Measurements from ENCODE around the gene RBCK1. TPM values are rescaled to one million over a fixed set of nuclear protein-coding genes. Genes with fewer than 3 reads are reported as not detected.
A peak's percentile ranks its signal among the peaks of the same experiment; 100 is the strongest.

The RBCK1 gene
- total and polyA plus RNA-seq, 4 donors: 58.3 to 108 (median 98.7) TPM

DNA sequence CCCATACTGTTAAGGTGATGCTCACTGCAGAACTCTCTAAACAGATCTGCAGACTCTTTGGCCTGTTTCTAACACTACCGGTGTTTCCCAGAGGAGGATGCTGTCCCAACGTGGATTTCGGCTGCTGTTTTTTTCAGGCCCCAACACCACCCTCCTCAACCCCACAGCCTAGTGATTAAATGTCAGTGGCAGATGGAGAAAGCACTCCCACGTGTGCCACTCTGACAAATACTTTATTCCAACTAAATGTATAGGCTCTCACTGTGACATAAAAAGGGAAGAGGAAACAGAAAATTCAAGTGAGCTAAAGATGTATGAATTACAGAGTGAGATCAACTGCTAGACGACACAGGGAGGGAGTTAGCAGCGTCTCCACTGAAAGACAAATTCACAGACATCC, 50.7 kb downstream of the RBCK1 start:
- no peak overlapping the region for H3K27ac ChIP-seq (ENCODE audit: low read depth in 1 of 2, low read length in 1 of 2)
- 39 to 45% methylated on average over 6 of the region's 6 CpGs for WGBS, 2 donors
- peak in 1 of 3 donors; percentile 15 for DNase-seq
- H3K9ac ChIP-seq (ENCODE audit: insufficient read depth in 1 of 2, low read length in 2 of 2): no peak overlapping the region
- no peak for TF ChIP-seq CTCF (IDR thresholded peaks at IDR 0.05; ENCODE audit: control extremely low read depth, extremely low read depth)
- H3K4me3 ChIP-seq: no peak overlapping the region
- H3K9me3 ChIP-seq (ENCODE audit: control insufficient read depth in 4 of 4, insufficient read depth in 3 of 4, low read length in 3 of 4): no peaks in the 10 kb centered on the region
- H3K27me3 ChIP-seq (ENCODE audit: control insufficient read depth in 3 of 3, insufficient read depth in 3 of 3, low read length in 2 of 3): no peaks in the 10 kb centered on the region
- no peaks in the 10 kb centered on the region for H3K36me3 ChIP-seq (ENCODE audit: control insufficient read depth in 4 of 4, insufficient read depth in 4 of 4, low read length in 4 of 4)
- no peak for ATAC-seq (ENCODE audit: insufficient read depth, low FRiP score)
- H3K4me1 ChIP-seq (ENCODE audit: control insufficient read depth in 5 of 5, insufficient read depth in 5 of 5, low read length in 5 of 5): peaks cover 10 to 33% (median 12%) of the 10 kb centered on the region in 5 donors

DNA sequence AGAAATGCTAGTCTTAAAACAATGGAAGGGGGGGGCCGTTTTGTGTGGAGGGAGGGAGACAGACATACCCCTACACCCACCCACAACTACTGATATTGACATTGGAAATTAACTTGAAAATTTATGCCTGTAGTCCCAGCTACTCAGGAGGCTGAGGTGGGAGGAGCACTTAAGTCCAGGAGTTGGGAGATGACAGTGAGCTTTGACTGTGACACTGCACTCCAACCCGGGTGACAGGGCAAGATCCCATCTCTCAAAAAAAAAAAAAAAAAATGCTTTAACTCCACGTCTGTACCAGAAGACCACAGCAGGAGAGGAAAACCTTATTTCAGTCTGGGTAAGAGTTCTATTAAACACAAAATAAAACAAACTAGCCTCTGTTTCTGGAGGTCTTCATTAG, 52.1 kb downstream of the RBCK1 start:
- Histone ChIP-seq H3K9ac (ENCODE audit: insufficient read depth in 1 of 2, low read length in 2 of 2) (peak overlapping the region in 1 of 2 donors; percentile 38), H3K36me3 (ENCODE audit: control insufficient read depth in 4 of 4, insufficient read depth in 4 of 4, low read length in 4 of 4) (no peaks in the 10 kb centered on the region)

DNA sequence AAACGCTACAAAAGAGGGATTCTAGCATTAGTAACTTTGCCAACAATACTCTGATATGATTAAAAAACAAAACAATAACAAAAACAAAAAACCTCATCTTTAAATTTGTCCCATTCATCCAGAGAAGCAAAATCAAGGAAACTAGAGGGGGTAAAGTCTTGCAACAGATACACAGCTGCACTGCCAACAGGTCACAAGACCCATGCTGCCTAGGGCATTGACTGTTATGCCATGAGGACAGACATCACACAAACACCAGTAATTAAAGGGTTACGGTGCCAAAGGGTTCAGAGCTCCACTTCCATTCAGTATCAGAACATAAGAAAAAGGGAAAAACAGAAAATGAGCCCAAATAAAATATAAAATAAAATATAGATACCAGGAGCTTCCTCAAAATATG, 52.6 kb downstream of the RBCK1 start:
- no peak overlapping the region for H3K27ac ChIP-seq (ENCODE audit: low read depth in 1 of 2, low read length in 1 of 2)
- H3K4me3 ChIP-seq: no peak overlapping the region
- TF ChIP-seq CTCF (IDR thresholded peaks at IDR 0.05; ENCODE audit: control extremely low read depth, extremely low read depth): no peak
- DNase-seq (peak in 1 of 3 donors; percentile 23), ATAC-seq (ENCODE audit: insufficient read depth, low FRiP score) (no peak)
- peak overlapping the region; percentile 25 to 97 for H3K9ac ChIP-seq (ENCODE audit: insufficient read depth in 1 of 2, low read length in 2 of 2)
- H3K9me3 ChIP-seq (ENCODE audit: control insufficient read depth in 4 of 4, insufficient read depth in 3 of 4, low read length in 3 of 4): no peaks in the 10 kb centered on the region
- no peaks in the 10 kb centered on the region for H3K27me3 ChIP-seq (ENCODE audit: control insufficient read depth in 3 of 3, insufficient read depth in 3 of 3, low read length in 2 of 3)
- H3K4me1 ChIP-seq (ENCODE audit: control insufficient read depth in 5 of 5, insufficient read depth in 5 of 5, low read length in 5 of 5): peaks cover 10 to 33% (median 12%) of the 10 kb centered on the region in 5 donors
- 51 to 54% methylated on average over 2 of the region's 2 CpGs for WGBS, 2 donors
- no peaks in the 10 kb centered on the region for H3K36me3 ChIP-seq (ENCODE audit: control insufficient read depth in 4 of 4, insufficient read depth in 4 of 4, low read length in 4 of 4)

More for the DNA sequence above, 52.1 kb downstream of the RBCK1 start:
- Histone ChIP-seq H3K9me3 (ENCODE audit: control insufficient read depth in 4 of 4, insufficient read depth in 3 of 4, low read length in 3 of 4) (no peaks in the 10 kb centered on the region), H3K27ac (ENCODE audit: low read depth in 1 of 2, low read length in 1 of 2) (peak overlapping the region in 1 of 2 donors; percentile 40), H3K4me3 (no peak overlapping the region), H3K27me3 (ENCODE audit: control insufficient read depth in 3 of 3, insufficient read depth in 3 of 3, low read length in 2 of 3) (no peaks in the 10 kb centered on the region), H3K4me1 (ENCODE audit: control insufficient read depth in 5 of 5, insufficient read depth in 5 of 5, low read length in 5 of 5) (peaks cover 10 to 33% (median 12%) of the 10 kb centered on the region in 5 donors)
- ATAC-seq (ENCODE audit: insufficient read depth, low FRiP score) (no peak), DNase-seq (no peak)
- no peak for TF ChIP-seq CTCF (IDR thresholded peaks at IDR 0.05; ENCODE audit: control extremely low read depth, extremely low read depth)
- 25 to 27% methylated on average over 3 of the region's 3 CpGs for WGBS, 2 donors

All from lung (tissue), 12 donors.